K562 (cell line): Measurements from ENCODE around the gene SDCCAG8. TPM values are rescaled to one million over a fixed set of nuclear protein-coding genes. Genes with fewer than 3 reads are reported as not detected.
A peak's percentile ranks its signal among the peaks of the same experiment; 100 is the strongest.

ENCODE experiments used
- ATAC-seq: fragments of 200-7000 bp; cut with Tn5 transposase; 3 replicates; pipeline ENCODE4 v1.9.1; 2020; ENCODE audit warnings: moderate library complexity
- BruUV-seq: library from RNA; stranded (reverse); fragments of 400-500 nt; replicated peaks from 2 replicates; lab custom pipeline; 2021; lab: Mats Ljungman, UMichigan
- CTCF ChIA-PET: fragments of 300-600 bp; formaldehyde crosslinking; extraction: SDS; loops from one replicate; lab custom pipeline; 2021; ENCODE audit warnings: low intra/inter-chr PET ratio; lab: Yijun Ruan, JAX
- POLR2A ChIA-PET: fragments of 300-600, 350-650 bp; sonication (Branson Sonifier 250); formaldehyde crosslinking; extraction: SDS; loops from one replicate; lab custom pipeline; 2021; ENCODE audit warnings: antibody characterized with exemption, inconsistent platforms; lab: Yijun Ruan, JAX
- DNase-seq, 4 experiments: peaks; one replicate each; pipeline versions ENCODE4 v3.0.0 to v3.0.0-alpha.2; 2011 to 2018; ENCODE audit warnings: low spot score in 3 of 4, mixed read lengths in 3 of 4; ENCODE audit errors: extremely low read depth in 1 of 4
- FAIRE-seq: peaks from 2 replicates; lab custom pipeline; 2011; peaks lifted over from hg19 to GRCh38; lab: Jason Lieb, UNC
- H2AFZ ChIP-seq: 2 replicates; pipeline ENCODE4 v1.6.0; 2011; ENCODE audit warnings: low read depth, low read length, control low read depth, inconsistent platforms
- H3K27ac ChIP-seq: fragments of 200-600 bp; 3 replicates; pipeline ENCODE4 v1.8.0; 2011; ENCODE audit warnings: low read depth, mild to moderate bottlenecking, control low read depth, inconsistent platforms, low read length, moderate library complexity, mixed read lengths; ENCODE audit errors: extremely low read depth
- H3K27me3 ChIP-seq, 2 experiments: fragments of 300-600 bp in 1 of 2; 2 replicates in 1 of 2; 3 replicates in 1 of 2; pipeline versions ENCODE4 v1.6.0 to v1.8.0; 2011; ENCODE audit warnings: inconsistent platforms in 2 of 2, low read length in 2 of 2, mild to moderate bottlenecking in 1 of 2, mixed read lengths in 1 of 2, moderate library complexity in 1 of 2; ENCODE audit not compliant: control insufficient read depth in 2 of 2, insufficient read depth in 2 of 2
- H3K36me3 ChIP-seq: fragments of 300-600 bp; 3 replicates; pipeline ENCODE4 v1.8.0; 2011; ENCODE audit warnings: mild to moderate bottlenecking, low read length, inconsistent platforms; ENCODE audit not compliant: control insufficient read depth, insufficient read depth
- H3K4me1 ChIP-seq, 2 experiments: fragments of 200-600 bp in 1 of 2; replicated peaks in 1 of 2; 2 replicates in 1 of 2; 3 replicates in 1 of 2; pipeline versions ENCODE4 v1.5.1 to v1.8.0; 2011; ENCODE audit warnings: inconsistent platforms in 2 of 2, low read length in 2 of 2, mild to moderate bottlenecking in 1 of 2, mixed read lengths in 1 of 2, moderate library complexity in 1 of 2; ENCODE audit not compliant: control insufficient read depth in 2 of 2, insufficient read depth in 2 of 2
- H3K4me2 ChIP-seq: 2 replicates; pipeline ENCODE4 v1.6.1; 2011; ENCODE audit warnings: low read length, control low read depth, inconsistent platforms, mixed read lengths; ENCODE audit not compliant: insufficient read depth
- H3K4me3 ChIP-seq: fragments of 200-600 bp; sonication (generic), shearing (Covaris generic); 2 replicates; pipeline ENCODE4 v1.5.1; 2016; ENCODE audit warnings: control low read depth, inconsistent platforms
- H3K79me2 ChIP-seq: fragments of 200-600 bp; 3 replicates; pipeline ENCODE4 v1.8.0; 2011; ENCODE audit warnings: low read length, inconsistent platforms; ENCODE audit not compliant: control insufficient read depth, insufficient read depth
- H3K9ac ChIP-seq, 2 experiments: 2 replicates each; pipeline versions ENCODE4 v1.6.0 to v1.6.1; 2011; ENCODE audit warnings: low read depth in 2 of 2, low read length in 2 of 2, control low read depth in 1 of 2, inconsistent platforms in 1 of 2, mild to moderate bottlenecking in 1 of 2, mixed read lengths in 1 of 2; ENCODE audit not compliant: insufficient read depth in 1 of 2
- H3K9me1 ChIP-seq: one replicate; pipeline ENCODE4 v1.6.0; 2011; ENCODE audit warnings: inconsistent platforms, mild to moderate bottlenecking, low read length, moderate library complexity; ENCODE audit not compliant: control insufficient read depth, insufficient read depth
- H3K9me3 ChIP-seq: replicated peaks from 2 replicates; pipeline ENCODE4 v1.5.1; 2011; ENCODE audit warnings: low read depth, low read length, inconsistent platforms; ENCODE audit not compliant: control insufficient read depth, insufficient read depth
- H4K20me1 ChIP-seq: replicated peaks from 2 replicates; pipeline ENCODE4 v1.6.1; 2011; ENCODE audit warnings: low read length, inconsistent platforms, mixed read lengths; ENCODE audit not compliant: control insufficient read depth, insufficient read depth
- BCOR ChIP-seq: fragments of 450-650 bp; IDR thresholded peaks from 2 replicates; pipeline ENCODE4 v1.6.1; 2016
- BRD9 ChIP-seq: fragments of 450-650 bp; IDR thresholded peaks from 2 replicates; pipeline ENCODE4 v1.6.1; 2018; ENCODE audit warnings: low read depth; ENCODE audit not compliant: partially characterized antibody
- CXXC5 ChIP-seq: fragments of 250-450 bp; sonication (Bioruptor Pico); IDR thresholded peaks from 2 replicates; pipeline ENCODE4 v1.8.0; 2022; ENCODE audit warnings: inconsistent platforms, mild to moderate bottlenecking, moderate library complexity
- DACH1 ChIP-seq: fragments of 450-650 bp; IDR thresholded peaks from 2 replicates; pipeline ENCODE4 v1.6.1; 2018; ENCODE audit not compliant: partially characterized antibody
- GTF2E2 ChIP-seq: fragments of 200-800 bp; sonication (Bioruptor generic); IDR thresholded peaks from 2 replicates; pipeline ENCODE4 v1.6.1; 2016; ENCODE audit warnings: missing genetic modification characterization, missing compliant biosample characterization
- HNRNPK ChIP-seq: fragments of 200-400 bp; formaldehyde crosslinking; IDR thresholded peaks from one replicate; pipeline ENCODE4 v1.6.1; 2018; ENCODE audit warnings: mild to moderate bottlenecking, low read depth, low read length; ENCODE audit not compliant: poor library complexity, severe bottlenecking
- KDM1A ChIP-seq, 2 experiments: fragments of 450-650 bp; IDR thresholded peaks; 2 replicates each; pipeline ENCODE4 v1.6.1; 2016; ENCODE audit warnings: mild to moderate bottlenecking in 2 of 2
- NCOA2 ChIP-seq, 2 experiments: fragments of 450-650 bp; IDR thresholded peaks; 2 replicates each; pipeline ENCODE4 v1.6.1; 2018; ENCODE audit warnings: mild to moderate bottlenecking in 2 of 2, moderate library complexity in 1 of 2; ENCODE audit not compliant: partially characterized antibody in 2 of 2
- RBM25 ChIP-seq: fragments of 200-400 bp; formaldehyde crosslinking; IDR thresholded peaks from 2 replicates; pipeline ENCODE4 v1.6.1; 2018; ENCODE audit warnings: low read length, low read depth, moderate library complexity; ENCODE audit not compliant: severe bottlenecking
- SIN3B ChIP-seq: fragments of 450-650 bp; IDR thresholded peaks from 2 replicates; pipeline ENCODE4 v1.6.1; 2017; ENCODE audit warnings: low read depth, mild to moderate bottlenecking, moderate library complexity
- ZFP36 ChIP-seq: fragments of 150-350 bp; IDR thresholded peaks from 2 replicates; pipeline ENCODE4 v1.6.1; 2018; ENCODE audit warnings: low read length, low read depth; ENCODE audit not compliant: partially characterized antibody
- ZKSCAN1 ChIP-seq: fragments of 150-350 bp; IDR thresholded peaks from 2 replicates; pipeline ENCODE4 v1.6.1; 2016; ENCODE audit warnings: low read depth, low read length
- ZNF282 ChIP-seq: sonication (generic); formaldehyde crosslinking; IDR thresholded peaks from 2 replicates; pipeline ENCODE4 v1.8.1; 2023; ENCODE audit warnings: missing genetic modification reagents
- ZSCAN29 ChIP-seq: fragments of 450-650 bp; IDR thresholded peaks from 2 replicates; pipeline ENCODE4 v1.6.1; 2017
- WGBS: fragments of 100-300 bp; shearing (Covaris generic); methylation state at CpG from one replicate; pipeline ENCODE4 v1.1.6; 2016; ENCODE audit warnings: low coverage, mixed read lengths; ENCODE audit not compliant: insufficient coverage; ENCODE audit errors: missing lambda C conversion rate; 5-methylcytosine and 5-hydroxymethylcytosine counted together
- in situ Hi-C: fragments of 300-500 bp; cut with MboI; formaldehyde crosslinking; loops from 4 replicates; pipeline ENCODE4 v1.15.0; 2018; ENCODE audit warnings: inconsistent platforms, mixed read lengths
- intact Hi-C: fragments of 100-400 bp; cut with micrococcal nuclease; formaldehyde crosslinking; loops from 2 replicates; pipeline ENCODE4 v1.14.2; 2022
- polyA plus RNA-seq, 8 experiments: library from polyadenylated mRNA; depleted of rRNA in 4 of 8; stranded (reverse) in 5 of 8; unstranded in 3 of 8; fragments of >200 nt; fragmentation: Nextera tagmentation in 2 of 8; fragmentation: Illumina TruSeq in 1 of 8; extraction: Ambion mirVana in 2 of 8; extraction: Trizol in 1 of 8; gene quantifications; 2 replicates each; pipeline versions ENCODE4 v1.2.1 to v1.2.3, GENCODE V29; 2011 to 2014; ENCODE audit warnings: inconsistent platforms in 1 of 8, missing spikeins in 1 of 8
- total RNA-seq, 7 experiments: library from RNA; depleted of rRNA in 6 of 7; stranded (reverse); fragments of >200 nt in 6 of 7; fragmentation: Illumina TruSeq in 2 of 7; extraction: Trizol in 2 of 7; gene quantifications; 2 replicates each; pipeline versions ENCODE4 v1.2.1 to v1.2.3, GENCODE V29; 2011 to 2021; ENCODE audit warnings: low replicate concordance in 1 of 7
- TF ChIP-seq, protein P1 (sequence below): sonication (generic); formaldehyde crosslinking; IDR thresholded peaks from 2 replicates; pipeline ENCODE4 v1.8.1; 2023; ENCODE audit warnings: mild to moderate bottlenecking, missing genetic modification reagents

Gene SDCCAG8
- total and polyA plus RNA-seq, 9 of the 15 experiments (the other 6 are each of a cell fraction or from before 2014, with no cell fraction given): 17.9 to 36.7 (median 25.4) TPM

DNA sequence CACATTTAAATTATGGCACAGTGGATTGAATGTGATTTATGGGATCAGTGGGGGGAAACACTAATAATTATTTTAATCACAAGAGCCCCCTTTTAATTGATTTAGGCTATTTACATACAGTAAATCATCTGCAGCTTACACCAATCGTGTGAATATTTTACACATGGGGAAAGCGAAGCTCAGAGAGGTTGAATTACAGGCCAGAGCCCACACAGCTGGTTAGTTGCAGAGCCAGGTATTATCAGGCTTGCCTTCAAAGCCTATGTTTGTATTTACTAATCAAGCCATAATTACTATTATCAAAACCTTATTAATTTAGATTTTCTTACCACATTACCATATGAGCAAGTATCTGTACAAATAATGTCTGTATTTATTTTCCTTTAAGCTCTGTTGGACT is 749 bp downstream of the SDCCAG8 start:
- H2AFZ ChIP-seq: peak overlapping the region; percentile 87
- H3K9ac ChIP-seq: peak overlapping the region in 1 of 2 experiments; percentile 91; a peak in 2 of 4 replicates
- FAIRE-seq (no peak), DNase-seq (peak in 1 of 4 experiments; percentile 31), ATAC-seq (no peak)
- 2% methylated on average over 2 of the region's 2 CpGs for WGBS
- BruUV-seq: no TSS peak
- peaks cover 7 to 9% of the 10 kb centered on the region in 2 experiments for H3K4me1 ChIP-seq
- H3K9me1 ChIP-seq: no peaks in the 10 kb centered on the region
- no peaks in the 10 kb centered on the region for H3K27me3 ChIP-seq
- peak overlapping the region; percentile 97 for H3K27ac ChIP-seq
- H4K20me1 ChIP-seq: no peaks in the 10 kb centered on the region
- H3K9me3 ChIP-seq: no peaks in the 10 kb centered on the region
- intact Hi-C loops (loop anchor here (5.0 kb wide), 1 partner anchor 1606 kb away; the partner anchor contains the start of gene HNRNPU), in situ Hi-C loops (no loop called here)
- peak overlapping the region; percentile 82 for H3K4me3 ChIP-seq
- ChIA-PET CTCF (no interaction called here), POLR2A (interaction anchor here (0.9 to 4.1 kb wide), 5 partner anchors 8 to 1096 kb away, joined by 3 to 19 read pairs (median 5); no protein-coding TSS in a partner anchor)
- TF ChIP-seq ZFP36 (peak; percentile 90), ZNF282 (CRISPR knock-in tag) (no peak), SIN3B (no peak), ZKSCAN1 (0 out of 2 replicates have a peak, but pooled peaks have one; percentile 32), BCOR (peak; percentile 37; the same call in 1 of the 2 replicates), NCOA2 (IDR thresholded peaks at IDR 0.05; ENCODE audit: partially characterized antibody in 2 of 2) (no peak), GTF2E2 (peak; percentile 80; the same call in 1 of the 2 replicates), RBM25 (peak; percentile 73), ZSCAN29 (no peak), KDM1A (IDR thresholded peaks at IDR 0.05) (peak in 1 of 2 experiments; percentile 59; a peak in 1 of 4 replicates), HNRNPK (no peak), BRD9 (peak; percentile 99), CXXC5 (CRISPR knock-in tag) (no peak), DACH1 (peak; percentile 36)
- TF ChIP-seq, protein P1, sequence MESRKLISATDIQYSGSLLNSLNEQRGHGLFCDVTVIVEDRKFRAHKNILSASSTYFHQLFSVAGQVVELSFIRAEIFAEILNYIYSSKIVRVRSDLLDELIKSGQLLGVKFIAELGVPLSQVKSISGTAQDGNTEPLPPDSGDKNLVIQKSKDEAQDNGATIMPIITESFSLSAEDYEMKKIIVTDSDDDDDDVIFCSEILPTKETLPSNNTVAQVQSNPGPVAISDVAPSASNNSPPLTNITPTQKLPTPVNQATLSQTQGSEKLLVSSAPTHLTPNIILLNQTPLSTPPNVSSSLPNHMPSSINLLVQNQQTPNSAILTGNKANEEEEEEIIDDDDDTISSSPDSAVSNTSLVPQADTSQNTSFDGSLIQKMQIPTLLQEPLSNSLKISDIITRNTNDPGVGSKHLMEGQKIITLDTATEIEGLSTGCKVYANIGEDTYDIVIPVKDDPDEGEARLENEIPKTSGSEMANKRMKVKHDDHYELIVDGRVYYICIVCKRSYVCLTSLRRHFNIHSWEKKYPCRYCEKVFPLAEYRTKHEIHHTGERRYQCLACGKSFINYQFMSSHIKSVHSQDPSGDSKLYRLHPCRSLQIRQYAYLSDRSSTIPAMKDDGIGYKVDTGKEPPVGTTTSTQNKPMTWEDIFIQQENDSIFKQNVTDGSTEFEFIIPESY (CRISPR knock-in tag): 0 out of 2 replicates have a peak, but pooled peaks have one; percentile 1
- H3K4me2 ChIP-seq: peak overlapping the region; percentile 90
- H3K36me3 ChIP-seq: no peaks in the 10 kb centered on the region; the same call in 2 of the 3 replicates
- peaks cover 65% of the 10 kb centered on the region for H3K79me2 ChIP-seq
